ENCODE data around the gene FTO.

FTO gene

GRCh38 chr16:53757971-53758609 is 54.1 kb downstream of the FTO start:
- DNase-seq (ENCODE audit: low read depth): no peak
- no peak for TF ChIP-seq CTCF (IDR thresholded peaks at IDR 0.05; ENCODE audit: low read depth, low read length, missing control alignments)

DNA sequence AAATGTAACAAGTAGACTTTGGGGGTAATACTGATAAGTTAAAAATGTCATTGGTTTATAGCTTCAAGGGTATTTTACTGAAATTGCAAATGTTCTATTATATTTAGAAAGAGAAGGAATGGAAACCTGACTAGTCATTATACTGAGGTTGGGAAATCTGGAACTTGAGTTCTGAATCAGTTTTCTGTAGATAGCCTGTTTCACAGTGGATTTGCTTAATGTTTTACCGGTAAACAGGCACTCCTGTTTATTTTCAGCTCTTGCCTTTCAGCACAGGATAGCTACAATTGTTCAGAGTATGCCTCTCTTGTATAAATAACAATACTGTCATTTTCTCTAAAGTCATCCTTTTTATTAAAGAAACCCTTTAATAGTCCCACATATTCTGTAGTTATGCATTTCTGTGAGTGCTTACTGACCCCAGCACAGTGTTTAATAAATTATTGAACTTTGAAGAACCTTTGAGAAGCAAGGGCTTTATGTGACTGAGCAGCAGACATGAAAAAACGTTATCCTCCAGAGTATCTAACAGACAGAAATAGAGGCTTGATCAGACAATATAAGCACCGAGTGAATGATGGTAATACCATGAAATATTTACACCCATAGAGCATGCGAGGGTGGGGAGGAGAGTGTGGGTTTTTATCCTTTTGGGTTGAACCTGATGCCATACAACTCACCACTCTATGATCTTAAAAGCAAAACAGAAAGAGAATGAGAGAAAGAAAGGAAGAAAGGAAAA is 58.2 kb downstream of the FTO start:
- no peak for TF ChIP-seq CTCF (IDR thresholded peaks at IDR 0.05; ENCODE audit: low read depth, low read length, missing control alignments)
- DNase-seq (ENCODE audit: low read depth): no peak
- no peak overlapping the region for H3K4me3 ChIP-seq (ENCODE audit: low read depth, low read length)

More at GRCh38 chr16:53757971-53758609, 54.1 kb downstream of the FTO start:
- H3K4me3 ChIP-seq (ENCODE audit: low read depth, low read length): no peak overlapping the region

DNA sequence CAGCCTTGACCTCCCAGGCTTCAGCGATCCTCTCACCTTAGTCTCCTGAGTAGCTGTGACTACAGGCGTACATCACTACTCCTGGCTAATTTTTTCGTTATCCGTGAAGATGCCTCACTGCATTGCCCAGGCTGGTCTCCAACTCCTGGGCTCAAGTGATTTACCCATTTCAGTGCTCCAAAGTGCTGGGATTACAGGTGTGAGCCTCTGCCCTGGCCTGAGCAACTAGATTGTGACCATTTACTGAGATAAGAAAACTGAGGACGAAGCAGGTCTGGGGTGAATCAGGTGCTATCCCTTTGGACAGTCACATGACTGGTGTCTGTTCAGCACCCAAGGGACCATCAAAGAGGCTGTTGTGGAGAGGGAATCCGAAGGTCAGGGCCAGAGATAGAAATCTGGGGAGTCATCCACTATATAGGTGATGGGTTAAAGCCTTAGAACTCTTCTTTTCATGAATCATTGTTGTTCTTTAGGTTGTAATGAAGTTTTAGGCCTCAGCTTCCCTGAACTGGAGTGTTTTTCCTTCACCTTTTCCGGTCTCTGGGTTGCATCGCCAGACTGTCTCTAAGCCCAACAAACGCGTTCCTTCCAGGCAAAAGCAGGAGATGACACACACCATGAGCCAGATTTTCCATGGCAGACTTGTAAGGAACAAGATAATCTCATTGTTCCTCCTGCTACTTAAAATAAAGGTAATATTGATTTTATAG is 62.5 kb downstream of the FTO start:
- no peak overlapping the region for H3K4me3 ChIP-seq (ENCODE audit: low read depth, low read length)
- no peak for TF ChIP-seq CTCF (IDR thresholded peaks at IDR 0.05; ENCODE audit: low read depth, low read length, missing control alignments)
- no peak for DNase-seq (ENCODE audit: low read depth)

DNA sequence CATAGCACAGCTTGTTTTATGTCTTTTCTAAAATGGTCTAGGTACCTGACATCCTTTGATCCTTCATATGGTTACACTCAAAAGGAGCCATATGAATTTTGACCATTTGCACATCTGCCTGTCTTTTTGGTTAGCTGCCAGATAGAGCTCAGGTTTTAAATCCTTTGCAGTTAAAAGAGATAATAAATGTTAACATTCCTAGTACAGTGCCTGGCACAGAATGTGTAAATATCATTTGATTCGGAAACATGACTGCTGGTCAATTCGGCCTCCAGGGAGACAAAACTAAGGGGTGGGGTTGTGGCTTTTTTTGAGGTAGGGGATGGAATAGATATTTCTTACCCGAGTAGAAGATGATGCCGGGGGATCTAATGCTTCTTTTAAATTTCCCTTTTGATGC is 64.2 kb downstream of the FTO start:
- no peak overlapping the region for H3K4me3 ChIP-seq (ENCODE audit: low read depth, low read length)
- no peak for DNase-seq (ENCODE audit: low read depth)
- TF ChIP-seq CTCF (IDR thresholded peaks at IDR 0.05; ENCODE audit: low read depth, low read length, missing control alignments): no peak

- no peak for DNase-seq (ENCODE audit: low read depth)
- H3K4me3 ChIP-seq (ENCODE audit: low read depth, low read length): no peak overlapping the region
- no peak for TF ChIP-seq CTCF (IDR thresholded peaks at IDR 0.05; ENCODE audit: low read depth, low read length, missing control alignments)
These were observed 64.6 kb downstream of the FTO start for GRCh38 chr16:53768593-53768992.

- DNase-seq (ENCODE audit: low read depth): no peak
- no peak for TF ChIP-seq CTCF (IDR thresholded peaks at IDR 0.05; ENCODE audit: low read depth, low read length, missing control alignments)
- H3K4me3 ChIP-seq (ENCODE audit: low read depth, low read length): no peak overlapping the region
These were observed 65.2 kb downstream of the FTO start for GRCh38 chr16:53769185-53769584.
